GM12878 (cell line): ENCODE measurements around the gene EML1. TPM values are rescaled to one million over a fixed set of nuclear protein-coding genes. Genes with fewer than 3 reads are reported as not detected.

Source experiments
- ATAC-seq: fragments of 200-7000 bp; cut with Tn5 transposase; 3 replicates; pipeline ENCODE4 v1.9.1; 2020; ENCODE audit warnings: mild to moderate bottlenecking, moderate library complexity
- BruUV-seq: library from RNA; stranded (reverse); fragments of 400-500 nt; replicated peaks from 2 replicates; lab custom pipeline; 2021; lab: Mats Ljungman, UMichigan
- CTCF ChIA-PET: fragments of 300-600 bp; sonication (Branson Sonifier 250); formaldehyde crosslinking; extraction: SDS; loops from one replicate; lab custom pipeline; 2021; ENCODE audit warnings: inconsistent platforms; lab: Yijun Ruan, JAX
- POLR2A ChIA-PET: fragments of 350-600 bp; formaldehyde crosslinking; extraction: SDS; loops from one replicate; lab custom pipeline; 2021; ENCODE audit warnings: inconsistent platforms; lab: Charles Lee
- RAD21 ChIA-PET: fragments of 300-600 bp; sonication (Branson Sonifier 250); formaldehyde crosslinking; loops from one replicate; lab custom pipeline; 2023; ENCODE audit warnings: antibody characterized with exemption; ENCODE audit not compliant: unreplicated experiment; lab: Charles Lee
- SMC1A ChIA-PET: fragments of 300-600 bp; sonication (Branson Sonifier 250); formaldehyde crosslinking; loops from one replicate; lab custom pipeline; 2023; ENCODE audit not compliant: unreplicated experiment, uncharacterized antibody; lab: Charles Lee
- DNase-seq: peaks from one replicate; pipeline ENCODE4 v3.0.0-alpha.2; 2011; ENCODE audit warnings: low read depth, low spot score
- FAIRE-seq: peaks from 3 replicates; lab custom pipeline; 2011; peaks lifted over from hg19 to GRCh38; lab: Jason Lieb, UNC
- H2AFZ ChIP-seq: 2 replicates; pipeline ENCODE4 v1.6.0; 2011; ENCODE audit warnings: low read depth, low read length, control low read depth; ENCODE audit not compliant: control insufficient read depth
- H3K27ac ChIP-seq: 2 replicates; pipeline ENCODE4 v1.5.1; 2011; ENCODE audit warnings: control low read depth; ENCODE audit not compliant: control insufficient read depth, insufficient read depth
- H3K27me3 ChIP-seq, 2 experiments: replicated peaks in 1 of 2; 2 replicates each; pipeline versions ENCODE4 v1.6.0 to v1.6.1; 2011; ENCODE audit warnings: low read length in 1 of 2; ENCODE audit not compliant: control insufficient read depth in 2 of 2, insufficient read depth in 2 of 2
- H3K36me3 ChIP-seq, 2 experiments: 2 replicates each; pipeline ENCODE4 v1.5.1; 2011; ENCODE audit warnings: low read length in 1 of 2; ENCODE audit not compliant: control insufficient read depth in 2 of 2, insufficient read depth in 2 of 2
- H3K4me1 ChIP-seq: 2 replicates; pipeline ENCODE4 v1.6.1; 2011; ENCODE audit warnings: mild to moderate bottlenecking, low read length, moderate library complexity, mixed read lengths; ENCODE audit not compliant: control insufficient read depth, insufficient read depth
- H3K4me2 ChIP-seq: 2 replicates; pipeline ENCODE4 v1.6.0; 2011; ENCODE audit warnings: control low read depth; ENCODE audit not compliant: control insufficient read depth, insufficient read depth
- H3K4me3 ChIP-seq: fragments of 200-600 bp; sonication (generic); 2 replicates; pipeline ENCODE4 v1.5.1; 2016
- H3K79me2 ChIP-seq: 2 replicates; pipeline ENCODE4 v1.6.0; 2011; ENCODE audit warnings: low read length; ENCODE audit not compliant: control insufficient read depth, insufficient read depth
- H3K9ac ChIP-seq: 2 replicates; pipeline ENCODE4 v1.8.0; 2011; ENCODE audit warnings: low read length, control low read depth, mixed read lengths; ENCODE audit not compliant: control insufficient read depth, insufficient read depth
- H3K9me3 ChIP-seq: replicated peaks from 3 replicates; pipeline ENCODE4 v1.5.1; 2011; ENCODE audit warnings: mild to moderate bottlenecking, low read length; ENCODE audit not compliant: control insufficient read depth, insufficient read depth
- H4K20me1 ChIP-seq: 2 replicates; pipeline ENCODE4 v1.6.0; 2011; ENCODE audit not compliant: control insufficient read depth, insufficient read depth
- ATF7 ChIP-seq: fragments of 450-650 bp; IDR thresholded peaks from 2 replicates; pipeline ENCODE4 v1.6.1; 2016; ENCODE audit warnings: low read depth, mild to moderate bottlenecking
- BHLHE40 ChIP-seq, 2 experiments: fragments of 450-650 bp in 1 of 2; IDR thresholded peaks; 2 replicates each; pipeline ENCODE4 v1.6.1; 2011 to 2017; ENCODE audit warnings: low read depth in 2 of 2, borderline replicate concordance in 1 of 2, improper control_type of control experiment in 1 of 2, low read length in 1 of 2, mild to moderate bottlenecking in 1 of 2
- E2F4 ChIP-seq: IDR thresholded peaks from 2 replicates; pipeline ENCODE4 v1.6.1; 2012; ENCODE audit warnings: low read depth, low read length, improper control_type of control experiment
- GATAD2B ChIP-seq: fragments of 450-650 bp; conservative IDR thresholded peaks from 2 replicates; pipeline ENCODE4 v1.6.1; 2017; ENCODE audit warnings: low read depth, mild to moderate bottlenecking, moderate library complexity
- IKZF1 ChIP-seq: fragments of 450-650 bp; conservative IDR thresholded peaks from 2 replicates; pipeline ENCODE4 v1.6.1; 2017; ENCODE audit warnings: antibody characterized with exemption, mild to moderate bottlenecking
- KAT2A ChIP-seq: conservative IDR thresholded peaks from 2 replicates; pipeline ENCODE4 v1.6.1; 2011; ENCODE audit warnings: low read depth, low read length; ENCODE audit not compliant: control insufficient read depth
- KDM1A ChIP-seq: fragments of 200-600 bp; sonication (generic); IDR thresholded peaks from 2 replicates; pipeline ENCODE4 v1.6.1; 2016; ENCODE audit warnings: borderline replicate concordance
- POLR2AphosphoS5 ChIP-seq: IDR thresholded peaks from 2 replicates; pipeline ENCODE4 v1.6.1; 2011; ENCODE audit warnings: mild to moderate bottlenecking, low read length, inconsistent platforms
- RAD21 ChIP-seq: IDR thresholded peaks from 2 replicates; pipeline ENCODE4 v1.6.1; 2011; ENCODE audit warnings: mild to moderate bottlenecking, low read depth, low read length, moderate library complexity; ENCODE audit not compliant: insufficient read depth
- RAD51 ChIP-seq: fragments of 450-650 bp; IDR thresholded peaks from 2 replicates; pipeline ENCODE4 v1.6.1; 2016; ENCODE audit warnings: moderate library complexity, mild to moderate bottlenecking, inconsistent platforms
- RUNX3 ChIP-seq: IDR thresholded peaks from 2 replicates; pipeline ENCODE4 v1.6.1; 2012; ENCODE audit warnings: low read length, inconsistent platforms
- USF1 ChIP-seq: IDR thresholded peaks from 2 replicates; pipeline ENCODE4 v1.6.1; 2011; ENCODE audit warnings: borderline replicate concordance, low read depth, mild to moderate bottlenecking, moderate library complexity, mixed read lengths, low read length; ENCODE audit not compliant: insufficient read depth; ENCODE audit errors: extremely low read length
- ZNF622 ChIP-seq: fragments of 450-650 bp; IDR thresholded peaks from 2 replicates; pipeline ENCODE4 v1.6.1; 2017; ENCODE audit warnings: mild to moderate bottlenecking, inconsistent platforms
- WGBS: methylation state at CpG from one replicate; pipeline ENCODE4 v1.1.6; 2016; ENCODE audit warnings: low lambda C conversion rate; ENCODE audit not compliant: insufficient replicate concordance, insufficient coverage; ENCODE audit errors: missing lambda C conversion rate; 5-methylcytosine and 5-hydroxymethylcytosine counted together
- in situ Hi-C: fragments of 300-500 bp; cut with MboI; formaldehyde crosslinking; loops from 9 replicates; pipeline ENCODE4 v1.14.3; 2018; ENCODE audit warnings: mixed read lengths
- intact Hi-C: fragments of 100-400 bp; cut with micrococcal nuclease; formaldehyde crosslinking; loops from one replicate; pipeline ENCODE4 v1.14.2; 2022; ENCODE audit not compliant: unreplicated experiment
- polyA plus RNA-seq, 11 experiments: library from polyadenylated mRNA; depleted of rRNA in 4 of 11; unstranded in 6 of 11; stranded (reverse) in 5 of 11; fragments of >200 nt; fragmentation: Nextera tagmentation in 4 of 11; fragmentation: Illumina TruSeq in 1 of 11; extraction: Ambion mirVana in 4 of 11; extraction: Trizol in 1 of 11; gene quantifications; 1 replicate in 1 of 11; 2 replicates in 10 of 11; pipeline versions ENCODE4 v1.2.1 to v1.2.3, GENCODE V29; 2011 to 2016; ENCODE audit warnings: inconsistent platforms in 2 of 11, missing spikeins in 2 of 11, low read depth in 1 of 11
- total RNA-seq, 4 experiments: library from RNA; depleted of rRNA in 3 of 4; stranded (reverse); fragments of >200 nt in 3 of 4; fragmentation: Illumina TruSeq in 1 of 4; extraction: Trizol in 1 of 4; gene quantifications; 2 replicates each; pipeline versions ENCODE4 v1.2.1 to v1.2.3, GENCODE V29; 2013 to 2021

Gene EML1
- total and polyA plus RNA-seq, 10 of the 15 experiments (the other 5 are each of a cell fraction or from before 2014, with no cell fraction given), result 0.05 to 3.4 (median 0.11) TPM; not detected in 3

DNA sequence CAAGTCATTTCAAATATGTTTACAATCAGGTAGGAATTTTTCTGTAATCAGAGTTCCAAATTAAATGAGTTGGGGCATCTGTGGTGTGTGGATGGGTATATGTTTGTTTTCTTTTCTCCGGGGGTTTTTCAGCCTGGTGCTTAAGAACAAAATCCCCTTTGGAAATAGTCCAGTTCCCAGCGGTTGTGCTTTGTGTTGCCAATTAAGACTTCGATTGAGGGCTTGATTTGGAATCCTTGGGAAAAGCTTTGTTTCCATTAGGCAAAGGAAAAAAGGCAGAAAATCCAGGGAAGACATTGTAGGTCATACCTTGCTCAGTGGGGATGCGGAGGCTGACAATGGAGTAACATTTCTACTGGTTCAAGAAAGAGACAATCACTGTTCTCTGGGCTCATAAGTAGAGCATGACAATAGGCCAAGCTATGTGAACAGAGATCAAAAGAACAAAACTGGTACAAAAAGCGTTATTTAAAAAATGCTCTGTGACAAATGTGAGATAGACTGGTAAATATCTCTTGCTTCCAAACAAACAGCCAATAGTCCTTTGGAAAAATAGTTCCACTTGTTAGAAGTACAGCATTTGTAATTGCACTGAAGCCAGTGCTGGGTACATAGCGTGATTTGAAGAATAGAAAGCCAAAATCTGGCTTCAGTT is 79.7 kb downstream of the EML1 start:
- intact Hi-C loops, result no loop called here
- CTCF ChIA-PET, result no interaction called here

More for the DNA sequence above, 79.7 kb downstream of the EML1 start:
- Histone ChIP-seq H3K36me3 (no peaks in the 10 kb centered on the region), H3K4me1 (no peaks in the 10 kb centered on the region), H3K9me3 (no peaks in the 10 kb centered on the region), H3K27ac (no peak overlapping the region), H4K20me1 (no peaks in the 10 kb centered on the region), H3K27me3 (peaks cover 2 to 3% of the 10 kb centered on the region in 2 experiments; a peak in 1 of 4 replicates), H3K79me2 (no peaks in the 10 kb centered on the region), H3K4me3 (no peak overlapping the region), H3K4me2 (no peak overlapping the region), H3K9ac (no peak overlapping the region), H2AFZ (no peak overlapping the region)
- SMC1A ChIA-PET, result interaction anchor here (1.3 kb wide), 1 partner anchor 11 kb away, joined by 4 read pairs; no protein-coding TSS in a partner anchor
- POLR2A ChIA-PET, result no interaction called here
- ATAC-seq (no peak), FAIRE-seq (no peak), DNase-seq (no peak)
- in situ Hi-C loops, result no loop called here
- TF ChIP-seq IKZF1 (no peak), KDM1A (no peak), GATAD2B (no peak), RUNX3 (no peak), ZNF622 (no peak), ATF7 (no peak), RAD51 (no peak), BHLHE40 (IDR thresholded peaks at IDR 0.05; ENCODE audit: borderline replicate concordance in 1 of 2, low read depth in 2 of 2, low read length in 1 of 2) (no peak), E2F4 (no peak), POLR2AphosphoS5 (no peak), USF1 (no peak), RAD21 (no peak), KAT2A (no peak)
- 26% methylated on average over 6 of the region's 6 CpGs for whole genome bisulfite sequencing
- no TSS peak for BruUV-seq
- RAD21 ChIA-PET, result no interaction called here
